WTC11 (cell line): ENCODE results near the gene PYGB. TPM values are rescaled to one million over a fixed set of nuclear protein-coding genes. Genes with fewer than 3 reads are reported as not detected.

Experiments used
- ATAC-seq: fragments of 200-7000 bp; cut with Tn5 transposase; 2 replicates; pipeline ENCODE4 v1.10.0; 2021; ENCODE audit warnings: mild to moderate bottlenecking, moderate library complexity
- CTCF ChIA-PET: fragments of 300-600 bp; sonication (Branson Sonifier 250); formaldehyde crosslinking; loops from one replicate; lab custom pipeline; 2021; ENCODE audit warnings: antibody characterized with exemption; lab: Charles Lee
- POLR2A ChIA-PET: fragments of 350-600 bp; sonication (Branson Sonifier 250); formaldehyde crosslinking; loops from one replicate; lab custom pipeline; 2021; ENCODE audit warnings: antibody characterized with exemption; lab: Charles Lee
- DNase-seq: peaks from one replicate; pipeline ENCODE4 v3.0.0; 2021; ENCODE audit warnings: low spot score
- H3K27ac Mint-ChIP-seq: 2 replicates; pipeline ENCODE4 v1.8.0; 2021; ENCODE audit warnings: mixed read lengths
- H3K27me3 Mint-ChIP-seq: 2 replicates; pipeline ENCODE4 v1.8.0; 2021; ENCODE audit warnings: low read depth, mild to moderate bottlenecking, moderate library complexity, mixed read lengths
- H3K36me3 Mint-ChIP-seq: 2 replicates; pipeline ENCODE4 v1.8.0; 2021; ENCODE audit warnings: mixed read lengths
- H3K4me1 Mint-ChIP-seq: 2 replicates; pipeline ENCODE4 v1.8.0; 2022; ENCODE audit warnings: mixed read lengths
- H3K4me3 Mint-ChIP-seq: 2 replicates; pipeline ENCODE4 v1.8.0; 2021; ENCODE audit warnings: mild to moderate bottlenecking, moderate library complexity, mixed read lengths
- H3K9me3 Mint-ChIP-seq: 2 replicates; pipeline ENCODE4 v1.8.0; 2021; ENCODE audit warnings: mixed read lengths
- CBFB ChIP-seq: sonication (generic); formaldehyde crosslinking; IDR thresholded peaks from 2 replicates; pipeline ENCODE4 v1.8.1; 2022; ENCODE audit warnings: mild to moderate bottlenecking, low read depth, missing genetic modification reagents
- CREB1 ChIP-seq: sonication (generic); formaldehyde crosslinking; IDR thresholded peaks from 2 replicates; pipeline ENCODE4 v1.8.0; 2023; ENCODE audit warnings: mild to moderate bottlenecking, missing genetic modification reagents
- ETV6 ChIP-seq: sonication (generic); formaldehyde crosslinking; IDR thresholded peaks from 2 replicates; pipeline ENCODE4 v1.8.1; 2022; ENCODE audit warnings: mild to moderate bottlenecking, missing genetic modification reagents
- HMGA2 ChIP-seq: fragments of 250-450 bp; sonication (Bioruptor Pico); IDR thresholded peaks from 2 replicates; pipeline ENCODE4 v1.4.0; 2021; ENCODE audit warnings: mild to moderate bottlenecking, moderate library complexity
- MXD4 ChIP-seq: fragments of 250-450 bp; sonication (Bioruptor Pico); IDR thresholded peaks from 2 replicates; pipeline ENCODE4 v1.8.0; 2021; ENCODE audit warnings: mild to moderate bottlenecking, moderate library complexity, borderline replicate concordance
- NFE2L1 ChIP-seq: sonication (generic); formaldehyde crosslinking; IDR thresholded peaks from 2 replicates; pipeline ENCODE4 v1.8.1; 2023; ENCODE audit warnings: missing genetic modification reagents
- PRRX2 ChIP-seq: fragments of 250-450 bp; sonication (Bioruptor Pico); IDR thresholded peaks from 2 replicates; pipeline ENCODE4 v1.8.0; 2021; ENCODE audit warnings: mild to moderate bottlenecking
- SP1 ChIP-seq: sonication (generic); formaldehyde crosslinking; conservative IDR thresholded peaks from 2 replicates; pipeline ENCODE4 v1.8.1; 2022; ENCODE audit warnings: missing genetic modification reagents
- ZNF121 ChIP-seq: sonication (generic); formaldehyde crosslinking; IDR thresholded peaks from 2 replicates; pipeline ENCODE4 v1.8.0; 2023; ENCODE audit warnings: missing genetic modification reagents
- total RNA-seq: library from RNA; stranded (reverse); gene quantifications from 3 replicates; pipeline ENCODE4 v1.2.3, GENCODE V29; 2021
- TF ChIP-seq, protein P1 (sequence below): sonication (generic); formaldehyde crosslinking; conservative IDR thresholded peaks from 2 replicates; pipeline ENCODE4 v1.8.1; 2022; ENCODE audit warnings: mild to moderate bottlenecking, missing genetic modification reagents
- TF ChIP-seq, protein P2 (sequence below): sonication (generic); formaldehyde crosslinking; IDR thresholded peaks from 2 replicates; pipeline ENCODE4 v1.8.1; 2023; ENCODE audit warnings: mild to moderate bottlenecking, moderate library complexity, missing genetic modification reagents
- TF ChIP-seq, protein P3 (sequence below): fragments of 250-450 bp; sonication (Bioruptor Pico); IDR thresholded peaks from 2 replicates; pipeline ENCODE4 v1.9.0; 2021; ENCODE audit warnings: moderate library complexity, mild to moderate bottlenecking, inconsistent platforms, borderline replicate concordance
- TF ChIP-seq, protein P4 (sequence below): sonication (generic); formaldehyde crosslinking; conservative IDR thresholded peaks from 2 replicates; pipeline ENCODE4 v1.8.1; 2023; ENCODE audit warnings: mild to moderate bottlenecking, low read depth, missing genetic modification reagents, moderate library complexity
- TF ChIP-seq, protein P5 (sequence below): sonication (generic); formaldehyde crosslinking; IDR thresholded peaks from 2 replicates; pipeline ENCODE4 v1.8.0; 2022; ENCODE audit warnings: missing genetic modification reagents
- TF ChIP-seq, protein P6 (sequence below): sonication (generic); formaldehyde crosslinking; IDR thresholded peaks from 2 replicates; pipeline ENCODE4 v1.8.1; 2023; ENCODE audit warnings: mild to moderate bottlenecking, missing genetic modification reagents, borderline replicate concordance
- TF ChIP-seq, protein P7 (sequence below): sonication (generic); formaldehyde crosslinking; IDR thresholded peaks from 2 replicates; pipeline ENCODE4 v1.8.0; 2022; ENCODE audit warnings: mild to moderate bottlenecking, missing genetic modification reagents

The PYGB gene
- total RNA-seq, 1 experiment from 2014 or later: 48.5 TPM

DNA sequence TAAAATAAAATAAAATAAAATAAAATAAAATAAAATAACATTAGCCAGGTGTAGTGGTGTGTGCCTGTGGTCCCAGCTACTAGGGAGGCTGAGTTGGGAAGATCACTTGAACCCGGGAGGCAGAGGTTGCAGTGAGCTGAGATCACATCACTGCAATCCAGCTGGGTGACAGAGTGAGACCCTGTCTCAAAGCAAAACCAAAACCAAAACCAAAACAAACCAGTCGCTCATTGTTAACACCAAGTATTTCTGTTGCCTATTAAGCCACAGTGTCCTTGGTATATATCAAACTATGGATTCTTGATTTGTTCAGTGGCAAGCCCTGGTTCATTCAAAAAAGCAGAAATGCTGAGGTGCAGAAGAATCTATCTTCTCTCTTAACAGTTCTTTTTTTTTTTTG, 65.7 kb downstream of the PYGB start:
- ChIA-PET POLR2A (no interaction called here), CTCF (interaction anchor here (2.4 kb wide), 1 partner anchor 85 kb away, joined by 14 read pairs; no protein-coding TSS in a partner anchor)
- no peak overlapping the region for H3K27ac Mint-ChIP-seq
- H3K4me3 Mint-ChIP-seq: no peak overlapping the region
- TF ChIP-seq, protein P1, sequence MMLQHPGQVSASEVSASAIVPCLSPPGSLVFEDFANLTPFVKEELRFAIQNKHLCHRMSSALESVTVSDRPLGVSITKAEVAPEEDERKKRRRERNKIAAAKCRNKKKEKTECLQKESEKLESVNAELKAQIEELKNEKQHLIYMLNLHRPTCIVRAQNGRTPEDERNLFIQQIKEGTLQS (CRISPR knock-in tag): no peak
- peak; percentile 85 for TF ChIP-seq HMGA2
- TF ChIP-seq, protein P2, sequence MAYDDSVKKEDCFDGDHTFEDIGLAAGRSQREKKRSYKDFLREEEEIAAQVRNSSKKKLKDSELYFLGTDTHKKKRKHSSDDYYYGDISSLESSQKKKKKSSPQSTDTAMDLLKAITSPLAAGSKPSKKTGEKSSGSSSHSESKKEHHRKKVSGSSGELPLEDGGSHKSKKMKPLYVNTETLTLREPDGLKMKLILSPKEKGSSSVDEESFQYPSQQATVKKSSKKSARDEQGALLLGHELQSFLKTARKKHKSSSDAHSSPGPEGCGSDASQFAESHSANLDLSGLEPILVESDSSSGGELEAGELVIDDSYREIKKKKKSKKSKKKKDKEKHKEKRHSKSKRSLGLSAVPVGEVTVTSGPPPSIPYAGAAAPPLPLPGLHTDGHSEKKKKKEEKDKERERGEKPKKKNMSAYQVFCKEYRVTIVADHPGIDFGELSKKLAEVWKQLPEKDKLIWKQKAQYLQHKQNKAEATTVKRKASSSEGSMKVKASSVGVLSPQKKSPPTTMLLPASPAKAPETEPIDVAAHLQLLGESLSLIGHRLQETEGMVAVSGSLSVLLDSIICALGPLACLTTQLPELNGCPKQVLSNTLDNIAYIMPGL (CRISPR knock-in tag): no peak
- H3K9me3 Mint-ChIP-seq: peaks cover 3% of the 10 kb centered on the region; the same call in 1 of the 2 replicates
- DNase-seq: no peak
- H3K36me3 Mint-ChIP-seq: peaks cover 40% of the 10 kb centered on the region
- H3K4me1 Mint-ChIP-seq: peaks cover 6% of the 10 kb centered on the region
- ATAC-seq: no peak
- H3K27me3 Mint-ChIP-seq: no peaks in the 10 kb centered on the region

DNA sequence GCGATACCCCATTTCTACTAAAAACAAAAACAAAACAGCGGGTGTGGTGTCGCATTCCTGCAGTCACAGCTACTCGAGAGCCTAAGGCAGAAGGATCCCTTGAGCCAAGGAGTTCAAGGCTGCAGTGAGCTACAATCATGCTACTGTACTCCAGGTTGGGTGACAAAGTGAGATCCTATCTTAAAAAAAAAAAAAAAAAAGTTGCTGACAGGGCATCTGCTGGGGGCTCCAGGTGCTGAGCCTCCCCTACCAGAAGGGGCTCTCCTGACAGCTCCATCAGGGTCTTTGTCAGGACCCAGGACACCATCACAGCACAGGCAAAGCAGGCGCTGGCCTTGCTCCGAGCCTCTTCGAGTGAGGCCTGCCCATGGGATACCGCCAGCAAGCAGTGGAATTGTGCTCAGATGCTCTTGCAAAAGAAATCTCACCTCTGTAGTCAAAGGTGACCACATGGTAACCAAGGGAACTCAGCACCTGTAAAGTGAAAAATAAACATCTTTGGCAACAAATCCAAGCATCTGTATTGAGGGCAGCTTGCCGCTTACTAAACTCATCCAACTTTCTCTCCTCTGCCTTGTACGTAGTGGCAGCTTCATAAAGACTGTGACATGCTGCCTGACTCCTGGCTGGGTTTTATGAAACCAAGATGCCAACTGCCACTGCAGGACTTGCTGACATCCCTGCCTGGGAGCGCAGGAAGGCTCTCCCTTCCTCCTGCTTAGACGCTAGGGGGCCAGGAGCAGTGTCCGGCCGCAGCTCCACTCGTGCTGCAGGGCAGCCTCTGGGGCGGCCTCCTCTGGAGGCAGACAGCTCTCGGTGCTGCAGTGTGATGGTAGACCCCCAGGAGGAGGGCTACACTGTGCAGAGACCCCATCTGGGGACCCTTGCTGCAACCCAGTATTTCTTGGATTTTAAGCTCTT, 66.9 kb downstream of the PYGB start:
- H3K9me3 Mint-ChIP-seq: peaks cover 3% of the 10 kb centered on the region; the same call in 1 of the 2 replicates
- H3K36me3 Mint-ChIP-seq: peaks cover 40% of the 10 kb centered on the region
- ChIA-PET CTCF (interaction anchor here (0.6 to 2.4 kb wide), 15 partner anchors 10 to 93 kb away, joined by 3 to 14 read pairs (median 4); partner anchors contain the start of genes ABHD12, GINS1 and PYGB), POLR2A (interaction anchor here (0.5 kb wide), 1 partner anchor 78 kb away, joined by 3 read pairs; no protein-coding TSS in a partner anchor)
- no peak overlapping the region for H3K4me3 Mint-ChIP-seq
- peaks cover 8% of the 10 kb centered on the region for H3K4me1 Mint-ChIP-seq
- no peaks in the 10 kb centered on the region for H3K27me3 Mint-ChIP-seq
- H3K27ac Mint-ChIP-seq: no peak overlapping the region; the same call in 1 of the 2 replicates
- ATAC-seq (peak; percentile 35), DNase-seq (peak; percentile 25)
- TF ChIP-seq CBFB (CRISPR knock-in tag): no peak
- TF ChIP-seq CREB1 (CRISPR knock-in tag): no peak
- TF ChIP-seq ETV6: no peak
- TF ChIP-seq, protein P3, sequence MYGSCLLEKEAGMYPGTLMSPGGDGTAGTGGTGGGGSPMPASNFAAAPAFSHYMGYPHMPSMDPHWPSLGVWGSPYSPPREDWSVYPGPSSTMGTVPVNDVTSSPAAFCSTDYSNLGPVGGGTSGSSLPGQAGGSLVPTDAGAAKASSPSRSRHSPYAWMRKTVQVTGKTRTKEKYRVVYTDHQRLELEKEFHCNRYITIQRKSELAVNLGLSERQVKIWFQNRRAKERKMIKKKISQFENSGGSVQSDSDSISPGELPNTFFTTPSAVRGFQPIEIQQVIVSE (CRISPR knock-in tag): no peak
- no peak for TF ChIP-seq MXD4 (CRISPR knock-in tag)
- TF ChIP-seq, protein P4, sequence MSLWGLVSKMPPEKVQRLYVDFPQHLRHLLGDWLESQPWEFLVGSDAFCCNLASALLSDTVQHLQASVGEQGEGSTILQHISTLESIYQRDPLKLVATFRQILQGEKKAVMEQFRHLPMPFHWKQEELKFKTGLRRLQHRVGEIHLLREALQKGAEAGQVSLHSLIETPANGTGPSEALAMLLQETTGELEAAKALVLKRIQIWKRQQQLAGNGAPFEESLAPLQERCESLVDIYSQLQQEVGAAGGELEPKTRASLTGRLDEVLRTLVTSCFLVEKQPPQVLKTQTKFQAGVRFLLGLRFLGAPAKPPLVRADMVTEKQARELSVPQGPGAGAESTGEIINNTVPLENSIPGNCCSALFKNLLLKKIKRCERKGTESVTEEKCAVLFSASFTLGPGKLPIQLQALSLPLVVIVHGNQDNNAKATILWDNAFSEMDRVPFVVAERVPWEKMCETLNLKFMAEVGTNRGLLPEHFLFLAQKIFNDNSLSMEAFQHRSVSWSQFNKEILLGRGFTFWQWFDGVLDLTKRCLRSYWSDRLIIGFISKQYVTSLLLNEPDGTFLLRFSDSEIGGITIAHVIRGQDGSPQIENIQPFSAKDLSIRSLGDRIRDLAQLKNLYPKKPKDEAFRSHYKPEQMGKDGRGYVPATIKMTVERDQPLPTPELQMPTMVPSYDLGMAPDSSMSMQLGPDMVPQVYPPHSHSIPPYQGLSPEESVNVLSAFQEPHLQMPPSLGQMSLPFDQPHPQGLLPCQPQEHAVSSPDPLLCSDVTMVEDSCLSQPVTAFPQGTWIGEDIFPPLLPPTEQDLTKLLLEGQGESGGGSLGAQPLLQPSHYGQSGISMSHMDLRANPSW (CRISPR knock-in tag): no peak
- TF ChIP-seq ZNF121 (CRISPR knock-in tag): no peak
- TF ChIP-seq, protein P5, sequence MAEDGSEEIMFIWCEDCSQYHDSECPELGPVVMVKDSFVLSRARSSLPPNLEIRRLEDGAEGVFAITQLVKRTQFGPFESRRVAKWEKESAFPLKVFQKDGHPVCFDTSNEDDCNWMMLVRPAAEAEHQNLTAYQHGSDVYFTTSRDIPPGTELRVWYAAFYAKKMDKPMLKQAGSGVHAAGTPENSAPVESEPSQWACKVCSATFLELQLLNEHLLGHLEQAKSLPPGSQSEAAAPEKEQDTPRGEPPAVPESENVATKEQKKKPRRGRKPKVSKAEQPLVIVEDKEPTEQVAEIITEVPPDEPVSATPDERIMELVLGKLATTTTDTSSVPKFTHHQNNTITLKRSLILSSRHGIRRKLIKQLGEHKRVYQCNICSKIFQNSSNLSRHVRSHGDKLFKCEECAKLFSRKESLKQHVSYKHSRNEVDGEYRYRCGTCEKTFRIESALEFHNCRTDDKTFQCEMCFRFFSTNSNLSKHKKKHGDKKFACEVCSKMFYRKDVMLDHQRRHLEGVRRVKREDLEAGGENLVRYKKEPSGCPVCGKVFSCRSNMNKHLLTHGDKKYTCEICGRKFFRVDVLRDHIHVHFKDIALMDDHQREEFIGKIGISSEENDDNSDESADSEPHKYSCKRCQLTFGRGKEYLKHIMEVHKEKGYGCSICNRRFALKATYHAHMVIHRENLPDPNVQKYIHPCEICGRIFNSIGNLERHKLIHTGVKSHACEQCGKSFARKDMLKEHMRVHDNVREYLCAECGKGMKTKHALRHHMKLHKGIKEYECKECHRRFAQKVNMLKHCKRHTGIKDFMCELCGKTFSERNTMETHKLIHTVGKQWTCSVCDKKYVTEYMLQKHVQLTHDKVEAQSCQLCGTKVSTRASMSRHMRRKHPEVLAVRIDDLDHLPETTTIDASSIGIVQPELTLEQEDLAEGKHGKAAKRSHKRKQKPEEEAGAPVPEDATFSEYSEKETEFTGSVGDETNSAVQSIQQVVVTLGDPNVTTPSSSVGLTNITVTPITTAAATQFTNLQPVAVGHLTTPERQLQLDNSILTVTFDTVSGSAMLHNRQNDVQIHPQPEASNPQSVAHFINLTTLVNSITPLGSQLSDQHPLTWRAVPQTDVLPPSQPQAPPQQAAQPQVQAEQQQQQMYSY (CRISPR knock-in tag): no peak
- TF ChIP-seq PRRX2 (CRISPR knock-in tag): no peak
- TF ChIP-seq, protein P6, sequence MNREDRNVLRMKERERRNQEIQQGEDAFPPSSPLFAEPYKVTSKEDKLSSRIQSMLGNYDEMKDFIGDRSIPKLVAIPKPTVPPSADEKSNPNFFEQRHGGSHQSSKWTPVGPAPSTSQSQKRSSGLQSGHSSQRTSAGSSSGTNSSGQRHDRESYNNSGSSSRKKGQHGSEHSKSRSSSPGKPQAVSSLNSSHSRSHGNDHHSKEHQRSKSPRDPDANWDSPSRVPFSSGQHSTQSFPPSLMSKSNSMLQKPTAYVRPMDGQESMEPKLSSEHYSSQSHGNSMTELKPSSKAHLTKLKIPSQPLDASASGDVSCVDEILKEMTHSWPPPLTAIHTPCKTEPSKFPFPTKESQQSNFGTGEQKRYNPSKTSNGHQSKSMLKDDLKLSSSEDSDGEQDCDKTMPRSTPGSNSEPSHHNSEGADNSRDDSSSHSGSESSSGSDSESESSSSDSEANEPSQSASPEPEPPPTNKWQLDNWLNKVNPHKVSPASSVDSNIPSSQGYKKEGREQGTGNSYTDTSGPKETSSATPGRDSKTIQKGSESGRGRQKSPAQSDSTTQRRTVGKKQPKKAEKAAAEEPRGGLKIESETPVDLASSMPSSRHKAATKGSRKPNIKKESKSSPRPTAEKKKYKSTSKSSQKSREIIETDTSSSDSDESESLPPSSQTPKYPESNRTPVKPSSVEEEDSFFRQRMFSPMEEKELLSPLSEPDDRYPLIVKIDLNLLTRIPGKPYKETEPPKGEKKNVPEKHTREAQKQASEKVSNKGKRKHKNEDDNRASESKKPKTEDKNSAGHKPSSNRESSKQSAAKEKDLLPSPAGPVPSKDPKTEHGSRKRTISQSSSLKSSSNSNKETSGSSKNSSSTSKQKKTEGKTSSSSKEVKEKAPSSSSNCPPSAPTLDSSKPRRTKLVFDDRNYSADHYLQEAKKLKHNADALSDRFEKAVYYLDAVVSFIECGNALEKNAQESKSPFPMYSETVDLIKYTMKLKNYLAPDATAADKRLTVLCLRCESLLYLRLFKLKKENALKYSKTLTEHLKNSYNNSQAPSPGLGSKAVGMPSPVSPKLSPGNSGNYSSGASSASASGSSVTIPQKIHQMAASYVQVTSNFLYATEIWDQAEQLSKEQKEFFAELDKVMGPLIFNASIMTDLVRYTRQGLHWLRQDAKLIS (CRISPR knock-in tag): no peak
- TF ChIP-seq, protein P2 (CRISPR knock-in tag): no peak
- TF ChIP-seq, protein P7, sequence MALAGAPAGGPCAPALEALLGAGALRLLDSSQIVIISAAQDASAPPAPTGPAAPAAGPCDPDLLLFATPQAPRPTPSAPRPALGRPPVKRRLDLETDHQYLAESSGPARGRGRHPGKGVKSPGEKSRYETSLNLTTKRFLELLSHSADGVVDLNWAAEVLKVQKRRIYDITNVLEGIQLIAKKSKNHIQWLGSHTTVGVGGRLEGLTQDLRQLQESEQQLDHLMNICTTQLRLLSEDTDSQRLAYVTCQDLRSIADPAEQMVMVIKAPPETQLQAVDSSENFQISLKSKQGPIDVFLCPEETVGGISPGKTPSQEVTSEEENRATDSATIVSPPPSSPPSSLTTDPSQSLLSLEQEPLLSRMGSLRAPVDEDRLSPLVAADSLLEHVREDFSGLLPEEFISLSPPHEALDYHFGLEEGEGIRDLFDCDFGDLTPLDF (CRISPR knock-in tag): no peak
- no peak for TF ChIP-seq SP1
- TF ChIP-seq NFE2L1 (CRISPR knock-in tag): no peak
